ENCODE measurements around the gene CLIP4. TPM values are rescaled to one million over a fixed set of nuclear protein-coding genes. Genes with fewer than 3 reads are reported as not detected.

Gene CLIP4
- total and polyA plus RNA-seq, 5 donors, result 27.9 to 82.7 (median 71.2) TPM

GRCh38 chr2:29235411-29235810, 120.2 kb downstream of the CLIP4 start:
- 67% methylated on average over 3 of the region's 3 CpGs for WGBS
- H3K4me3 ChIP-seq (ENCODE audit: low read length), result no peak overlapping the region
- ATAC-seq (no peak), DNase-seq (no peak)
- H3K9me3 ChIP-seq (ENCODE audit: control insufficient read depth, low read length), result no peaks in the 10 kb centered on the region
- no peaks in the 10 kb centered on the region for H3K27me3 ChIP-seq (ENCODE audit: control insufficient read depth, insufficient read depth)
- no peaks in the 10 kb centered on the region for H3K4me1 ChIP-seq (ENCODE audit: control insufficient read depth, insufficient read depth, low read length)
- intact Hi-C loops (cut with DNase I), result no loop called here
- H3K27ac ChIP-seq (ENCODE audit: low read length), result no peak overlapping the region

GRCh38 chr2:29236074-29236473, 120.9 kb downstream of the CLIP4 start:
- Histone ChIP-seq H3K4me1 (ENCODE audit: control insufficient read depth, insufficient read depth, low read length) (no peaks in the 10 kb centered on the region), H3K4me3 (ENCODE audit: low read length) (no peak overlapping the region), H3K27me3 (ENCODE audit: control insufficient read depth, insufficient read depth) (no peaks in the 10 kb centered on the region), H3K27ac (ENCODE audit: low read length) (no peak overlapping the region), H3K9me3 (ENCODE audit: control insufficient read depth, low read length) (no peaks in the 10 kb centered on the region)
- ATAC-seq (no peak), DNase-seq (no peak)
- 92% methylated on average over 6 of the region's 6 CpGs for WGBS
- intact Hi-C loops (cut with DNase I), result no loop called here

GRCh38 chr2:29238497-29238896, 123.3 kb downstream of the CLIP4 start:
- H3K4me3 ChIP-seq (ENCODE audit: low read length), result no peak overlapping the region
- DNase-seq (peak in 1 of 3 donors; percentile 16), ATAC-seq (no peak)
- H3K4me1 ChIP-seq (ENCODE audit: control insufficient read depth, insufficient read depth, low read length), result no peaks in the 10 kb centered on the region
- no peaks in the 10 kb centered on the region for H3K9me3 ChIP-seq (ENCODE audit: control insufficient read depth, low read length)
- intact Hi-C loops (cut with DNase I), result no loop called here
- 65% methylated on average over 7 of the region's 7 CpGs for WGBS
- no peaks in the 10 kb centered on the region for H3K27me3 ChIP-seq (ENCODE audit: control insufficient read depth, insufficient read depth)
- no peak overlapping the region for H3K27ac ChIP-seq (ENCODE audit: low read length)

Other genes starting within 250 kb of the CLIP4 start
- 10 to 100 TPM; 13.9 to 24.3 (median 17.2) TPM for gene TRMT61B, start 245.1 kb upstream of the CLIP4 start, total RNA-seq
- gene TRMT61B, start 245.1 kb upstream of the CLIP4 start, polyA plus RNA-seq, result 32.7 TPM
- gene WDR43, start 220.7 kb upstream of the CLIP4 start, total RNA-seq, result 10 to 100 TPM; 17.5 to 34.9 (median 20.6) TPM
- 5.4 TPM for gene WDR43, start 220.7 kb upstream of the CLIP4 start, polyA plus RNA-seq
- gene TOGARAM2, start 134.1 kb upstream of the CLIP4 start, total RNA-seq, result 10 to 100 TPM; 13.6 to 29.5 (median 26.0) TPM
- gene TOGARAM2, start 134.1 kb upstream of the CLIP4 start, polyA plus RNA-seq, result 17.4 TPM
- 1 to 10 TPM in 3 of 4 donors, under 1 TPM in 1; 0.47 to 5.3 (median 2.4) TPM for gene PCARE, start 40.9 kb upstream of the CLIP4 start, total RNA-seq
- gene PCARE, start 40.9 kb upstream of the CLIP4 start, polyA plus RNA-seq, result 1.1 TPM